GM12874 (cell line): ENCODE data around the gene DOCK7.

Source experiments
- TF ChIP-seq, protein P1 (sequence below): IDR thresholded peaks from 2 replicates; pipeline ENCODE4 v1.5.1; 2011; ENCODE audit warnings: low read depth, mild to moderate bottlenecking, control low read depth, low read length, moderate library complexity; ENCODE audit not compliant: insufficient read depth

Gene DOCK7, protein sequence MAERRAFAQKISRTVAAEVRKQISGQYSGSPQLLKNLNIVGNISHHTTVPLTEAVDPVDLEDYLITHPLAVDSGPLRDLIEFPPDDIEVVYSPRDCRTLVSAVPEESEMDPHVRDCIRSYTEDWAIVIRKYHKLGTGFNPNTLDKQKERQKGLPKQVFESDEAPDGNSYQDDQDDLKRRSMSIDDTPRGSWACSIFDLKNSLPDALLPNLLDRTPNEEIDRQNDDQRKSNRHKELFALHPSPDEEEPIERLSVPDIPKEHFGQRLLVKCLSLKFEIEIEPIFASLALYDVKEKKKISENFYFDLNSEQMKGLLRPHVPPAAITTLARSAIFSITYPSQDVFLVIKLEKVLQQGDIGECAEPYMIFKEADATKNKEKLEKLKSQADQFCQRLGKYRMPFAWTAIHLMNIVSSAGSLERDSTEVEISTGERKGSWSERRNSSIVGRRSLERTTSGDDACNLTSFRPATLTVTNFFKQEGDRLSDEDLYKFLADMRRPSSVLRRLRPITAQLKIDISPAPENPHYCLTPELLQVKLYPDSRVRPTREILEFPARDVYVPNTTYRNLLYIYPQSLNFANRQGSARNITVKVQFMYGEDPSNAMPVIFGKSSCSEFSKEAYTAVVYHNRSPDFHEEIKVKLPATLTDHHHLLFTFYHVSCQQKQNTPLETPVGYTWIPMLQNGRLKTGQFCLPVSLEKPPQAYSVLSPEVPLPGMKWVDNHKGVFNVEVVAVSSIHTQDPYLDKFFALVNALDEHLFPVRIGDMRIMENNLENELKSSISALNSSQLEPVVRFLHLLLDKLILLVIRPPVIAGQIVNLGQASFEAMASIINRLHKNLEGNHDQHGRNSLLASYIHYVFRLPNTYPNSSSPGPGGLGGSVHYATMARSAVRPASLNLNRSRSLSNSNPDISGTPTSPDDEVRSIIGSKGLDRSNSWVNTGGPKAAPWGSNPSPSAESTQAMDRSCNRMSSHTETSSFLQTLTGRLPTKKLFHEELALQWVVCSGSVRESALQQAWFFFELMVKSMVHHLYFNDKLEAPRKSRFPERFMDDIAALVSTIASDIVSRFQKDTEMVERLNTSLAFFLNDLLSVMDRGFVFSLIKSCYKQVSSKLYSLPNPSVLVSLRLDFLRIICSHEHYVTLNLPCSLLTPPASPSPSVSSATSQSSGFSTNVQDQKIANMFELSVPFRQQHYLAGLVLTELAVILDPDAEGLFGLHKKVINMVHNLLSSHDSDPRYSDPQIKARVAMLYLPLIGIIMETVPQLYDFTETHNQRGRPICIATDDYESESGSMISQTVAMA (N-terminal part only)

GRCh38 chr1:62687903-62688686 is at the start of gene DOCK7:
Gene DOCK7, minus strand, starts transcription at chr1:62688386. Its CDS starts 122 bp downstream, at chr1:62688264.
- TF ChIP-seq, protein P1, sequence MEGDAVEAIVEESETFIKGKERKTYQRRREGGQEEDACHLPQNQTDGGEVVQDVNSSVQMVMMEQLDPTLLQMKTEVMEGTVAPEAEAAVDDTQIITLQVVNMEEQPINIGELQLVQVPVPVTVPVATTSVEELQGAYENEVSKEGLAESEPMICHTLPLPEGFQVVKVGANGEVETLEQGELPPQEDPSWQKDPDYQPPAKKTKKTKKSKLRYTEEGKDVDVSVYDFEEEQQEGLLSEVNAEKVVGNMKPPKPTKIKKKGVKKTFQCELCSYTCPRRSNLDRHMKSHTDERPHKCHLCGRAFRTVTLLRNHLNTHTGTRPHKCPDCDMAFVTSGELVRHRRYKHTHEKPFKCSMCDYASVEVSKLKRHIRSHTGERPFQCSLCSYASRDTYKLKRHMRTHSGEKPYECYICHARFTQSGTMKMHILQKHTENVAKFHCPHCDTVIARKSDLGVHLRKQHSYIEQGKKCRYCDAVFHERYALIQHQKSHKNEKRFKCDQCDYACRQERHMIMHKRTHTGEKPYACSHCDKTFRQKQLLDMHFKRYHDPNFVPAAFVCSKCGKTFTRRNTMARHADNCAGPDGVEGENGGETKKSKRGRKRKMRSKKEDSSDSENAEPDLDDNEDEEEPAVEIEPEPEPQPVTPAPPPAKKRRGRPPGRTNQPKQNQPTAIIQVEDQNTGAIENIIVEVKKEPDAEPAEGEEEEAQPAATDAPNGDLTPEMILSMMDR: no peak

GRCh38 chr1:62735491-62736171 is 47.4 kb upstream of the DOCK7 start:
- TF ChIP-seq, protein P1: no peak

DNA sequence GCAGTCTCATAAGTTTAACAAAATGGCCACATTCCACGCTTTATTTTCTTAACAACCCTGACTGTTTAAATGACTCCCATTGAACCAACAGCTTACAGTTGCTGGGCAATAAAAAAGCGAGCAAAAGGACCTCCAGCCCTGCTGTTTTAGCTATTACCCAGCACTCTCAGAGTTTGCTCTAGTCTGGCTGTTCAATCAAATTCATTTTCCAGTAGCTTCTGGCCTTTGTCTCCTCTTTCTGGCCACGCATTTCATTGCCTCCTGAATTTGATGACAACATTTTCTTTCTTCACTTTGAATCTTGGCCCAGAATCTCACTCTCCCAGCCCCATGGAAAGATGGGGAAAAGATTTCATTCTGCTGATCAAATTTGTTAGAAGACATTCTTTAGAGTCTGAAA is 44.1 kb upstream of the DOCK7 start:
- TF ChIP-seq, protein P1: no peak

- TF ChIP-seq, protein P1: no peak
Observed at GRCh38 chr1:62728963-62729362, 40.8 kb upstream of the DOCK7 start.

DNA sequence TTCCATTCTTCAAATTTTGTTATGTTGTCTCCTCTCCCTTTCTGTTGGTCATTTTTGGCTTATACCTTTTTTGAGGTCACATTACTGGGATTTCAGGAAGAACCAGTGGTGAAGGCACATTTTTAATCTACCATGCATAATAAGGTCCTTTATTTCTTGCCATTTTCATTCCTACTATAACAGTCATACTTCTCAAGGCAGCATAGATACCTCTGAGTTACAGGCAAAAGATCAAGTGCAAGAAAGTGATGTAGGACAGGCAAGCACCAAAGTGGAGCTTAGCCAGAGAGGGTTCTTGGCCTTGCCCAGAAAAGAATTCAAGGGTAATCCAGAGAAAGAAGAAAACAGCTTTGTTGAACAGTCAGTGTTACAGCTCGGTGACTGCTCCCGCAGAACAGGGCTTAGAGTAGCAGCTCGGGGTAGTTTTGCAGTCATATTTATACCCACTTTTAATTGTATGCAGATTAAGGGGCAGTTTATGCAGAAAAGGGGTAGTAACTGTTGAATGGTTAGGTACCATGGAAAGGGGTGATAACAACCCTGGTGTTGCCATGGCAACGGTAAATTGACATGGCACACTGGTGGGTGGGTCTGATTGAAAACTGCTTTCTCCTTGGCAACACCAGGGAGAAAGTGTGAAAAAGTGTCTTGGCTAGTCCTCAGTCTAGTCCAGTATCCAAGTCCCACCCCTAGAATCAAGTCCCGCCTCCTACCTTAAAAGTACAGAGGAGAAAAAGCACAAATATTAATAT is 39.6 kb upstream of the DOCK7 start:
- TF ChIP-seq, protein P1: no peak

DNA sequence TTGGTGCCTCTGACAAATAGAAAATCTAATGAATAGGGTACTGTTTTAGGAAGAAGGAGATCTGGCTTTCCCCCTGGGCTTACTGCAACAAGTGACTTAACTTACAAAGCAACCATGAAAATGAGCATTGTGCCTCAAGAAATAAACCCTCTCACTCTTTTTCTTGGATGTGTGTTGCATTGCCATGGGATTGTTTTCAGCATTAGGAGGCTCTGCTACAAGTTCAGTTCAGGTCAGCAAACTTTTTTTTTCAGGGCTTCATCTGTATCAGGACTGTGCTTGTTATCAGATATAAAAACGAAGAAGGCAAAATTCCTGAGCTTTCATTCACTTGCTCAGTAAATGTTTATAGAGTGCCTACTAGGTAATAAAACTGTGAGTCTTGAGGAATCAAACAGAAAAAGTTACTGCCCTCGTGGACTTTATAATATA is 37.8 kb upstream of the DOCK7 start:
- TF ChIP-seq, protein P1: no peak
